SK-N-SH treated with all-trans-retinoic acid at 6 μM for 48 hours (cell line): ENCODE results near the gene AMPD3.

Experiments used
- ATAC-seq: fragments of 200-7000 bp; cut with Tn5 transposase; 3 replicates; pipeline ENCODE4 v1.9.1; 2020; ENCODE audit warnings: mild to moderate bottlenecking, moderate library complexity
- ARNTL ChIP-seq: fragments of 450-650 bp; formaldehyde crosslinking; IDR thresholded peaks from 2 replicates; pipeline ENCODE4 v1.5.0; 2020; ENCODE audit warnings: low read depth, mild to moderate bottlenecking, moderate library complexity, borderline replicate concordance
- CSDC2 ChIP-seq: fragments of 250-450 bp; sonication (Bioruptor Pico); IDR thresholded peaks from 2 replicates; pipeline ENCODE4 v1.5.0; 2020; ENCODE audit warnings: mild to moderate bottlenecking, moderate library complexity
- ESRRG ChIP-seq: fragments of 250-450 bp; sonication (Bioruptor Pico); IDR thresholded peaks from 2 replicates; pipeline ENCODE4 v1.6.1; 2021; ENCODE audit warnings: mild to moderate bottlenecking
- GLIS3 ChIP-seq: fragments of 250-450 bp; sonication (Bioruptor Pico); IDR thresholded peaks from 2 replicates; pipeline ENCODE4 v1.5.0; 2020; ENCODE audit warnings: mild to moderate bottlenecking, moderate library complexity
- OSR1 ChIP-seq: fragments of 250-450 bp; sonication (Bioruptor Pico); IDR thresholded peaks from 2 replicates; pipeline ENCODE4 v1.8.0; 2022; ENCODE audit warnings: moderate library complexity, mild to moderate bottlenecking, inconsistent platforms
- RARB ChIP-seq: fragments of 250-450 bp; sonication (Bioruptor Pico); IDR thresholded peaks from 2 replicates; pipeline ENCODE4 v1.8.0; 2021; ENCODE audit warnings: mild to moderate bottlenecking, moderate library complexity
- SNAI2 ChIP-seq: fragments of 250-450 bp; sonication (Bioruptor Pico); IDR thresholded peaks from 2 replicates; pipeline ENCODE4 v1.5.0; 2020; ENCODE audit warnings: mild to moderate bottlenecking, moderate library complexity
- TCF4 ChIP-seq: fragments of 250-450 bp; sonication (Bioruptor Pico); IDR thresholded peaks from 2 replicates; pipeline ENCODE4 v1.8.0; 2021; ENCODE audit warnings: mild to moderate bottlenecking, moderate library complexity, borderline replicate concordance
- TOX ChIP-seq: fragments of 250-450 bp; sonication (Bioruptor Pico); IDR thresholded peaks from 2 replicates; pipeline ENCODE4 v1.8.0; 2021; ENCODE audit warnings: mild to moderate bottlenecking, moderate library complexity, borderline replicate concordance
- ZC3H10 ChIP-seq: fragments of 250-450 bp; sonication (Bioruptor Pico); IDR thresholded peaks from 2 replicates; pipeline ENCODE4 v1.5.1; 2021; ENCODE audit warnings: mild to moderate bottlenecking, moderate library complexity
- ZFP3 ChIP-seq: fragments of 250-450 bp; sonication (Bioruptor Pico); IDR thresholded peaks from 2 replicates; pipeline ENCODE4 v1.5.0; 2020; ENCODE audit warnings: mild to moderate bottlenecking, moderate library complexity
- ZFP30 ChIP-seq: fragments of 450-650 bp; formaldehyde crosslinking; IDR thresholded peaks from 2 replicates; pipeline ENCODE4 v1.5.0; 2022; ENCODE audit warnings: mild to moderate bottlenecking, moderate library complexity
- ZNF565 ChIP-seq: fragments of 450-650 bp; formaldehyde crosslinking; conservative IDR thresholded peaks from 2 replicates; pipeline ENCODE4 v1.5.0; 2020; ENCODE audit warnings: low read depth, mild to moderate bottlenecking, moderate library complexity
- ZNF70 ChIP-seq: fragments of 450-650 bp; formaldehyde crosslinking; IDR thresholded peaks from 2 replicates; pipeline ENCODE4 v1.5.0; 2020; ENCODE audit warnings: mild to moderate bottlenecking, moderate library complexity
- TF ChIP-seq, protein P1 (sequence below): fragments of 250-450 bp; sonication (Bioruptor Pico); IDR thresholded peaks from 2 replicates; pipeline ENCODE4 v1.5.1; 2021; ENCODE audit warnings: mild to moderate bottlenecking, moderate library complexity
- TF ChIP-seq, protein P2 (sequence below): fragments of 250-450 bp; sonication (Bioruptor Pico); IDR thresholded peaks from 2 replicates; pipeline ENCODE4 v1.5.1; 2020; ENCODE audit warnings: low read depth, mild to moderate bottlenecking, moderate library complexity
- TF ChIP-seq, protein P3 (sequence below): fragments of 250-450 bp; sonication (Bioruptor Pico); IDR thresholded peaks from 2 replicates; pipeline ENCODE4 v1.5.0; 2020; ENCODE audit warnings: mild to moderate bottlenecking, moderate library complexity
- TF ChIP-seq, protein P4 (sequence below): fragments of 250-450 bp; sonication (Bioruptor Pico); IDR thresholded peaks from 2 replicates; pipeline ENCODE4 v1.8.0; 2021; ENCODE audit warnings: low read depth, mild to moderate bottlenecking, moderate library complexity, borderline replicate concordance
- TF ChIP-seq, protein P5 (sequence below): fragments of 250-450 bp; sonication (Bioruptor Pico); IDR thresholded peaks from 2 replicates; pipeline ENCODE4 v1.8.0; 2020; ENCODE audit warnings: mild to moderate bottlenecking, moderate library complexity, borderline replicate concordance

AMPD3 gene

DNA sequence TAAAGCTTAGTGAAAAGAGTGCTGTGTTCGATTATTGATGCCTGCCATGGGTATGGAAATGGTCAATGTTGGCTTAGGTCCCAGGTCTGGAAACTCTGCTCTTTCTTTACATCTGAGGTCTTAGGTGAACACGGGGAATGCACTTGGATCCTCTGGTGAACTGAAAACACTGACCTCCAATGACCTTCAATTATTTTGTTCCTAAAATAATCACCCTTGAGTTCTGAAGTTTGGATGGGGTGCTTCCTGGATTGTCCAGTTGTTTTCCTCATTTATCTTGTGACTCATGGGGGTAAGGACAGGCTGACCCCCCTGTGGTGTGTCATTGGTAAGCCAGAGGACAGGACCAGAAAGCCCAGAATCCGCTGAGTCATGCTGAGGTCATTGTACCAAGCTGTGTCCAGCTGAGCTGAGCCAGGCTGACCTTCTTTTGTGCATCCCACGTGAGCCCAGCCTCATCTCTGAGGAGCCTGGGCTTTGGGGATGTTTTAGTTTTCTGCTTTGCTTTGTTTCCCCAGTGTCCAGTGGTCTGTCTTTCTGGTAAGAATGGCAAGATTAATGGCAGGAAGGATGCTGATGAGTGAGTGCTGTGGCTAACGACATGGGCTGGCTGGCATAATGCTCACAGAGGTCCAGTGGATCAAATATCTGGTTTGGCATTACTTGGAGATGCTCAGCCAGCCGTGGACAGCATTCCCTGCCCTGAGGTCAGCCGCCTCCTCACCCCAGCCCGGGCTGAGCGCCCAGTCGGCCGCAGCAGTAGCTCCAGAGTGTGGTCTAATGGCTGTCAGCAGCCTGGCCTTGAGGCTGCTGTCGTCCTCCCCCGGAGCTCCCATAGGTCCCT lies 35.6 kb downstream of the AMPD3 start:
- ATAC-seq, result peak; percentile 93
- TF ChIP-seq TCF4 (CRISPR knock-in tag) (no peak), TOX (CRISPR knock-in tag) (no peak), ESRRG (CRISPR knock-in tag) (0 out of 2 replicates have a peak, but pooled peaks have one; percentile 7), ZFP3 (CRISPR knock-in tag) (0 out of 2 replicates have a peak, but pooled peaks have one; percentile 16), ZNF70 (CRISPR knock-in tag) (no peak), RARB (CRISPR knock-in tag) (no peak), ZFP30 (CRISPR knock-in tag) (no peak), ZNF565 (CRISPR knock-in tag) (no peak), ARNTL (CRISPR knock-in tag) (no peak), ZC3H10 (CRISPR knock-in tag) (no peak), SNAI2 (CRISPR knock-in tag) (0 out of 2 replicates have a peak, but pooled peaks have one; percentile 67), GLIS3 (no peak), CSDC2 (no peak), OSR1 (CRISPR knock-in tag) (no peak)
- TF ChIP-seq, protein P1, sequence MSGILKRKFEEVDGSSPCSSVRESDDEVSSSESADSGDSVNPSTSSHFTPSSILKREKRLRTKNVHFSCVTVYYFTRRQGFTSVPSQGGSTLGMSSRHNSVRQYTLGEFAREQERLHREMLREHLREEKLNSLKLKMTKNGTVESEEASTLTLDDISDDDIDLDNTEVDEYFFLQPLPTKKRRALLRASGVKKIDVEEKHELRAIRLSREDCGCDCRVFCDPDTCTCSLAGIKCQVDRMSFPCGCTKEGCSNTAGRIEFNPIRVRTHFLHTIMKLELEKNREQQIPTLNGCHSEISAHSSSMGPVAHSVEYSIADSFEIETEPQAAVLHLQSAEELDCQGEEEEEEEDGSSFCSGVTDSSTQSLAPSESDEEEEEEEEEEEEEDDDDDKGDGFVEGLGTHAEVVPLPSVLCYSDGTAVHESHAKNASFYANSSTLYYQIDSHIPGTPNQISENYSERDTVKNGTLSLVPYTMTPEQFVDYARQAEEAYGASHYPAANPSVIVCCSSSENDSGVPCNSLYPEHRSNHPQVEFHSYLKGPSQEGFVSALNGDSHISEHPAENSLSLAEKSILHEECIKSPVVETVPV (CRISPR knock-in tag), result no peak
- TF ChIP-seq, protein P2, sequence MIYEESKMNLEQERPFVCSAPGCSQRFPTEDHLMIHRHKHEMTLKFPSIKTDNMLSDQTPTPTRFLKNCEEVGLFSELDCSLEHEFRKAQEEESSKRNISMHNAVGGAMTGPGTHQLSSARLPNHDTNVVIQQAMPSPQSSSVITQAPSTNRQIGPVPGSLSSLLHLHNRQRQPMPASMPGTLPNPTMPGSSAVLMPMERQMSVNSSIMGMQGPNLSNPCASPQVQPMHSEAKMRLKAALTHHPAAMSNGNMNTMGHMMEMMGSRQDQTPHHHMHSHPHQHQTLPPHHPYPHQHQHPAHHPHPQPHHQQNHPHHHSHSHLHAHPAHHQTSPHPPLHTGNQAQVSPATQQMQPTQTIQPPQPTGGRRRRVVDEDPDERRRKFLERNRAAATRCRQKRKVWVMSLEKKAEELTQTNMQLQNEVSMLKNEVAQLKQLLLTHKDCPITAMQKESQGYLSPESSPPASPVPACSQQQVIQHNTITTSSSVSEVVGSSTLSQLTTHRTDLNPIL, result 0 out of 2 replicates have a peak, but pooled peaks have one; percentile 14
- TF ChIP-seq, protein P3, sequence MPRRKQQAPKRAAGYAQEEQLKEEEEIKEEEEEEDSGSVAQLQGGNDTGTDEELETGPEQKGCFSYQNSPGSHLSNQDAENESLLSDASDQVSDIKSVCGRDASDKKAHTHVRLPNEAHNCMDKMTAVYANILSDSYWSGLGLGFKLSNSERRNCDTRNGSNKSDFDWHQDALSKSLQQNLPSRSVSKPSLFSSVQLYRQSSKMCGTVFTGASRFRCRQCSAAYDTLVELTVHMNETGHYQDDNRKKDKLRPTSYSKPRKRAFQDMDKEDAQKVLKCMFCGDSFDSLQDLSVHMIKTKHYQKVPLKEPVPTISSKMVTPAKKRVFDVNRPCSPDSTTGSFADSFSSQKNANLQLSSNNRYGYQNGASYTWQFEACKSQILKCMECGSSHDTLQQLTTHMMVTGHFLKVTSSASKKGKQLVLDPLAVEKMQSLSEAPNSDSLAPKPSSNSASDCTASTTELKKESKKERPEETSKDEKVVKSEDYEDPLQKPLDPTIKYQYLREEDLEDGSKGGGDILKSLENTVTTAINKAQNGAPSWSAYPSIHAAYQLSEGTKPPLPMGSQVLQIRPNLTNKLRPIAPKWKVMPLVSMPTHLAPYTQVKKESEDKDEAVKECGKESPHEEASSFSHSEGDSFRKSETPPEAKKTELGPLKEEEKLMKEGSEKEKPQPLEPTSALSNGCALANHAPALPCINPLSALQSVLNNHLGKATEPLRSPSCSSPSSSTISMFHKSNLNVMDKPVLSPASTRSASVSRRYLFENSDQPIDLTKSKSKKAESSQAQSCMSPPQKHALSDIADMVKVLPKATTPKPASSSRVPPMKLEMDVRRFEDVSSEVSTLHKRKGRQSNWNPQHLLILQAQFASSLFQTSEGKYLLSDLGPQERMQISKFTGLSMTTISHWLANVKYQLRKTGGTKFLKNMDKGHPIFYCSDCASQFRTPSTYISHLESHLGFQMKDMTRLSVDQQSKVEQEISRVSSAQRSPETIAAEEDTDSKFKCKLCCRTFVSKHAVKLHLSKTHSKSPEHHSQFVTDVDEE (CRISPR knock-in tag), result no peak
- TF ChIP-seq, protein P4, sequence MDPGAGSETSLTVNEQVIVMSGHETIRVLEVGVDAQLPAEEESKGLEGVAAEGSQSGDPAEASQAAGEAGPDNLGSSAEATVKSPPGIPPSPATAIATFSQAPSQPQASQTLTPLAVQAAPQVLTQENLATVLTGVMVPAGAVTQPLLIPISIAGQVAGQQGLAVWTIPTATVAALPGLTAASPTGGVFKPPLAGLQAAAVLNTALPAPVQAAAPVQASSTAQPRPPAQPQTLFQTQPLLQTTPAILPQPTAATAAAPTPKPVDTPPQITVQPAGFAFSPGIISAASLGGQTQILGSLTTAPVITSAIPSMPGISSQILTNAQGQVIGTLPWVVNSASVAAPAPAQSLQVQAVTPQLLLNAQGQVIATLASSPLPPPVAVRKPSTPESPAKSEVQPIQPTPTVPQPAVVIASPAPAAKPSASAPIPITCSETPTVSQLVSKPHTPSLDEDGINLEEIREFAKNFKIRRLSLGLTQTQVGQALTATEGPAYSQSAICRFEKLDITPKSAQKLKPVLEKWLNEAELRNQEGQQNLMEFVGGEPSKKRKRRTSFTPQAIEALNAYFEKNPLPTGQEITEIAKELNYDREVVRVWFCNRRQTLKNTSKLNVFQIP (CRISPR knock-in tag), result no peak
- TF ChIP-seq, protein P5, sequence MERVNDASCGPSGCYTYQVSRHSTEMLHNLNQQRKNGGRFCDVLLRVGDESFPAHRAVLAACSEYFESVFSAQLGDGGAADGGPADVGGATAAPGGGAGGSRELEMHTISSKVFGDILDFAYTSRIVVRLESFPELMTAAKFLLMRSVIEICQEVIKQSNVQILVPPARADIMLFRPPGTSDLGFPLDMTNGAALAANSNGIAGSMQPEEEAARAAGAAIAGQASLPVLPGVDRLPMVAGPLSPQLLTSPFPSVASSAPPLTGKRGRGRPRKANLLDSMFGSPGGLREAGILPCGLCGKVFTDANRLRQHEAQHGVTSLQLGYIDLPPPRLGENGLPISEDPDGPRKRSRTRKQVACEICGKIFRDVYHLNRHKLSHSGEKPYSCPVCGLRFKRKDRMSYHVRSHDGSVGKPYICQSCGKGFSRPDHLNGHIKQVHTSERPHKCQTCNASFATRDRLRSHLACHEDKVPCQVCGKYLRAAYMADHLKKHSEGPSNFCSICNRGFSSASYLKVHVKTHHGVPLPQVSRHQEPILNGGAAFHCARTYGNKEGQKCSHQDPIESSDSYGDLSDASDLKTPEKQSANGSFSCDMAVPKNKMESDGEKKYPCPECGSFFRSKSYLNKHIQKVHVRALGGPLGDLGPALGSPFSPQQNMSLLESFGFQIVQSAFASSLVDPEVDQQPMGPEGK (CRISPR knock-in tag), result peak; percentile 86; the same call in 1 of the 2 replicates

DNA sequence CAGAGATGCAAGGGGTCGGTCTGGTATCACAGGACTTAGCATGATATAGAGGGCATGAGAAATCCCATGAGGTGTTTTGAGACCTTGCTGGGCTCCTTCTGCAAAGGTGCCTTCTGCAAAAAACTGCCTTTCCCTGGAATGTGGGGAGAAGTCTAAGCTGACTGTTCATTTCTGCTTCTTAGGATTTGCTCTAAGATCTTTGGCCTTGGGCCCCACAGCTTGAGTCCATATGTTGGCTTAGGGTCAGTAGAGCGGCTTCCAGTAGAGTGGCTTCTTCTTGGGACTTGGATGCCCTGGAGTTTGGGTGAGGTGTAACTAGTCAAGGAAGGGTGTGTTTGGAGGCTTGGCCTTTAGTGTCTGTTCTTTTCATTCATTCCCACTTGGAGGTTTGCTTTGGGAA lies 37.0 kb downstream of the AMPD3 start:
- TF ChIP-seq RARB (CRISPR knock-in tag), result no peak
- TF ChIP-seq, all 23 proteins: peak for 0
- no peak for ATAC-seq

DNA sequence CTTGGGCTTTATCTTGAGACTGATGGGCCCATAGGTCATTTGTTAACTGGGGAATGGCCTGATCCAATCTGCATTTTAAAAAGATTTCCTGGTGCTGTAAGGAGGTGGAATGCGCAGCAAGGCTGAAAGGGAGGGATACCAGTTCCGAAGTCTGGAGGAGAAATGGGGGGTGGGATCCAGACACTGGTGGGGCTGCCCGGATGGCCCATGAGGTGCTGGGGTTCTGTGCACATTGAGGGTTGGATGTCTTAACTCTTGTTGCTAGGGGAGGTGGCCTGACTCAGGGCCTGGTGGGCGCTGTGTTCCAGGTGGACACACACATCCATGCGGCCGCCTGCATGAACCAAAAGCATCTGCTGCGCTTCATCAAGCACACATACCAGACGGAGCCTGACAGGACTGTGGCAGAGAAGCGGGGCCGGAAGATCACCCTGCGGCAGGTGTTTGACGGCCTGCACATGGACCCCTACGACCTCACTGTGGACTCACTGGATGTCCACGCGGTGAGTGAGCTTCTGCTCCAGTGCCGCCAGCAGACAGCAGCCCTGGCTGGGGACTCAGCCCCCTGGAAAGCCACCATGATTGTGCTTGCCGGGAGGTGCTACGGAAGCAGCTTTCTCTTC lies 38.1 kb downstream of the AMPD3 start:
- ATAC-seq, result no peak
- TF ChIP-seq OSR1 (CRISPR knock-in tag), result no peak
